ENCODE results near the gene PCID2. TPM values are rescaled to one million over a fixed set of nuclear protein-coding genes. Genes with fewer than 3 reads are reported as not detected.

PCID2 gene
- total RNA-seq, 1 donor from 2014 or later = 55.2 TPM

GRCh38 chr13:113148940-113149503, 59.4 kb downstream of the PCID2 start:
- no peak for DNase-seq

- DNase-seq = no peak
Measured at GRCh38 chr13:113148407-113148806, 60.1 kb downstream of the PCID2 start.

GRCh38 chr13:113147206-113147605, 61.3 kb downstream of the PCID2 start:
- DNase-seq = no peak

GRCh38 chr13:113146750-113147149, 61.7 kb downstream of the PCID2 start:
- no peak for DNase-seq

GRCh38 chr13:113145911-113146598, 62.4 kb downstream of the PCID2 start:
- DNase-seq = no peak

GRCh38 chr13:113145496-113145895, 63.0 kb downstream of the PCID2 start:
- DNase-seq = no peak

- DNase-seq = no peak
Measured at GRCh38 chr13:113144255-113144629, 64.2 kb downstream of the PCID2 start.

- no peak for DNase-seq
Measured at GRCh38 chr13:113143466-113144254, 64.8 kb downstream of the PCID2 start.

GRCh38 chr13:113142876-113143275, 65.6 kb downstream of the PCID2 start:
- no peak for DNase-seq

GRCh38 chr13:113141601-113141970, 66.9 kb downstream of the PCID2 start:
- DNase-seq = no peak

GRCh38 chr13:113140677-113141600, 67.5 kb downstream of the PCID2 start:
- DNase-seq = no peak

- DNase-seq = no peak
Measured at GRCh38 chr13:113139577-113139976, 68.9 kb downstream of the PCID2 start.

GRCh38 chr13:113138792-113139551, 69.5 kb downstream of the PCID2 start:
- DNase-seq = no peak

- DNase-seq = no peak
Measured at GRCh38 chr13:113137691-113138298, 70.7 kb downstream of the PCID2 start.

- DNase-seq = no peak
Measured at GRCh38 chr13:113135281-113135760, 73.1 kb downstream of the PCID2 start.

- peak; percentile 58 for DNase-seq
Measured at GRCh38 chr13:113129921-113130750, 78.3 kb downstream of the PCID2 start.

GRCh38 chr13:113129480-113129879, 79.0 kb downstream of the PCID2 start:
- DNase-seq = no peak
